NT2/D1 (cell line): Measurements from ENCODE around the gene ZFAND2B.

Experiments used
- DNase-seq: peaks from one replicate; pipeline ENCODE4 v3.0.0-alpha.2; 2011; ENCODE audit warnings: low read depth, low spot score
- H3K27me3 ChIP-seq: 2 replicates; pipeline ENCODE4 v1.6.0; 2011; ENCODE audit warnings: mild to moderate bottlenecking; ENCODE audit not compliant: insufficient read length, insufficient read depth
- H3K36me3 ChIP-seq: 2 replicates; pipeline ENCODE4 v1.6.1; 2011; ENCODE audit warnings: mild to moderate bottlenecking, low read length, mixed read lengths; ENCODE audit not compliant: insufficient read depth, insufficient read length
- H3K4me1 ChIP-seq: 2 replicates; pipeline ENCODE4 v1.5.1; 2011; ENCODE audit not compliant: insufficient read depth, insufficient read length
- H3K4me3 ChIP-seq: 2 replicates; pipeline ENCODE4 v1.5.1; 2011; ENCODE audit warnings: low read depth; ENCODE audit not compliant: insufficient read length
- H3K9ac ChIP-seq: 2 replicates; pipeline ENCODE4 v1.6.0; 2011; ENCODE audit warnings: low read depth; ENCODE audit not compliant: insufficient read length
- H3K9me3 ChIP-seq: 2 replicates; pipeline ENCODE4 v1.5.1; 2011; ENCODE audit warnings: mild to moderate bottlenecking, low read length; ENCODE audit not compliant: insufficient read depth
- SUZ12 ChIP-seq: IDR thresholded peaks from 2 replicates; pipeline ENCODE4 v1.6.1; 2011; ENCODE audit not compliant: insufficient read length, insufficient read depth; ENCODE audit errors: extremely low read depth
- YY1 ChIP-seq: IDR thresholded peaks from 2 replicates; pipeline ENCODE4 v1.6.1; 2011; ENCODE audit not compliant: insufficient read length, insufficient read depth
- ZNF274 ChIP-seq: IDR thresholded peaks from 2 replicates; pipeline ENCODE4 v1.6.1; 2011; ENCODE audit warnings: mild to moderate bottlenecking, low read depth, low read length

The ZFAND2B gene

GRCh38 chr2:219204425-219205164, 2.0 kb upstream of the ZFAND2B start:
- H3K4me1 ChIP-seq = peaks cover 3% of the 10 kb centered on the region
- H3K4me3 ChIP-seq = no peak overlapping the region
- peaks cover 20% of the 10 kb centered on the region for H3K36me3 ChIP-seq
- peaks cover 15% of the 10 kb centered on the region; the same call in 1 of the 2 replicates for H3K9me3 ChIP-seq
- no peak for TF ChIP-seq SUZ12
- TF ChIP-seq YY1 = no peak
- TF ChIP-seq ZNF274 = no peak
- H3K9ac ChIP-seq = no peak overlapping the region
- DNase-seq = no peak
- no peaks in the 10 kb centered on the region for H3K27me3 ChIP-seq

GRCh38 chr2:219205165-219205538, 1.4 kb upstream of the ZFAND2B start:
- Histone ChIP-seq H3K4me3 (no peak overlapping the region), H3K9ac (no peak overlapping the region), H3K4me1 (peaks cover 3% of the 10 kb centered on the region), H3K36me3 (peaks cover 25% of the 10 kb centered on the region), H3K9me3 (peaks cover 15% of the 10 kb centered on the region; the same call in 1 of the 2 replicates), H3K27me3 (no peaks in the 10 kb centered on the region)
- DNase-seq = no peak
- TF ChIP-seq ZNF274 = no peak
- no peak for TF ChIP-seq YY1
- no peak for TF ChIP-seq SUZ12

- TF ChIP-seq SUZ12 = no peak
- TF ChIP-seq ZNF274 = no peak
- no peak for TF ChIP-seq YY1
Measured at GRCh38 chr2:219205981-219206327, 628 bp upstream of the ZFAND2B start.

GRCh38 chr2:219207134-219207883, 727 bp downstream of the ZFAND2B start:
- no peak for DNase-seq
- TF ChIP-seq SUZ12 = no peak
- TF ChIP-seq ZNF274 = no peak
- TF ChIP-seq YY1 = no peak

More at GRCh38 chr2:219205981-219206327, 628 bp upstream of the ZFAND2B start:
- Histone ChIP-seq H3K9ac (peak overlapping the region; percentile 91), H3K36me3 (peaks cover 33% of the 10 kb centered on the region), H3K4me1 (peaks cover 3% of the 10 kb centered on the region), H3K27me3 (no peaks in the 10 kb centered on the region), H3K4me3 (peak overlapping the region; percentile 68), H3K9me3 (peaks cover 15% of the 10 kb centered on the region; the same call in 1 of the 2 replicates)
- DNase-seq = no peak

GRCh38 chr2:219207884-219208740, 1.5 kb downstream of the ZFAND2B start:
- Histone ChIP-seq H3K9me3 (0 out of 2 replicates have a peak, but pooled peaks cover 9% of the 10 kb centered on the region), H3K9ac (peak overlapping the region; percentile 88), H3K4me3 (no peak overlapping the region), H3K4me1 (peaks cover 3% of the 10 kb centered on the region), H3K36me3 (peaks cover 51% of the 10 kb centered on the region), H3K27me3 (no peaks in the 10 kb centered on the region)
- DNase-seq = no peak
- TF ChIP-seq SUZ12 (no peak), ZNF274 (no peak), YY1 (no peak)

More at GRCh38 chr2:219207134-219207883, 727 bp downstream of the ZFAND2B start:
- no peaks in the 10 kb centered on the region for H3K27me3 ChIP-seq
- H3K4me1 ChIP-seq = peaks cover 3% of the 10 kb centered on the region
- H3K36me3 ChIP-seq = peaks cover 43% of the 10 kb centered on the region
- peak overlapping the region; percentile 41 for H3K4me3 ChIP-seq
- peak overlapping the region; percentile 88 for H3K9ac ChIP-seq
- H3K9me3 ChIP-seq = 0 out of 2 replicates have a peak, but pooled peaks cover 9% of the 10 kb centered on the region

GRCh38 chr2:219209236-219210195, 2.9 kb downstream of the ZFAND2B start:
- peaks cover 3% of the 10 kb centered on the region for H3K4me1 ChIP-seq
- H3K9ac ChIP-seq = no peak overlapping the region
- H3K36me3 ChIP-seq = peaks cover 65% of the 10 kb centered on the region
- DNase-seq = no peak
- no peak overlapping the region for H3K4me3 ChIP-seq
- H3K27me3 ChIP-seq = no peaks in the 10 kb centered on the region
- TF ChIP-seq YY1 (no peak), ZNF274 (no peak), SUZ12 (no peak)
- H3K9me3 ChIP-seq = 0 out of 2 replicates have a peak, but pooled peaks cover 6% of the 10 kb centered on the region
